Stimulated activated CD8-positive, alpha-beta memory T cell treated with anti-CD3 and anti-CD28 coated beads, Interleukin-2, amount 100 ng/mL, for 1 hour (primary cell): ENCODE data around the gene GPHA2.

Experiments used
- DNase-seq, 2 donors: peaks; one replicate each; pipeline ENCODE4 v3.0.0-alpha.2; 2020; ENCODE audit warnings: low read depth in 2 of 2

Gene GPHA2

GRCh38 chr11:64891215-64891848, 44.4 kb downstream of the GPHA2 start:
- no peak for DNase-seq

GRCh38 chr11:64890522-64890939, 45.2 kb downstream of the GPHA2 start:
- no peak for DNase-seq

- no peak for DNase-seq
These were observed 46.8 kb downstream of the GPHA2 start for GRCh38 chr11:64888729-64889511.

- no peak for DNase-seq
These were observed 47.3 kb downstream of the GPHA2 start for GRCh38 chr11:64888406-64888728.

- DNase-seq: peak; percentile 70 to 74
These were observed 47.8 kb downstream of the GPHA2 start for GRCh38 chr11:64887757-64888405.

- no peak for DNase-seq
These were observed 48.4 kb downstream of the GPHA2 start for GRCh38 chr11:64887234-64887756.

- no peak for DNase-seq
These were observed 50.1 kb downstream of the GPHA2 start for GRCh38 chr11:64885367-64886286.
